ENCODE measurements around the gene AKAP10. TPM values are rescaled to one million over a fixed set of nuclear protein-coding genes. Genes with fewer than 3 reads are reported as not detected.

AKAP10 gene
- total and polyA plus RNA-seq, 12 donors: 3.7 to 17.0 (median 13.8) TPM

GRCh38 chr17:19880393-19880792 is 97.2 kb downstream of the AKAP10 start:
- ATAC-seq (no peak), DNase-seq (no peak)
- H3K36me3 ChIP-seq: no peaks in the 10 kb centered on the region
- no peak overlapping the region for H3K27ac ChIP-seq
- H3K9me3 ChIP-seq: no peaks in the 10 kb centered on the region
- TF ChIP-seq CTCF (IDR thresholded peaks at IDR 0.05): no peak
- WGBS, 2 donors: 82 to 89% methylated on average over 4 of the region's 4 CpGs
- no peak overlapping the region for H3K4me3 ChIP-seq
- H3K4me1 ChIP-seq: peaks cover 0 to 30% (median 0%) of the 10 kb centered on the region in 9 donors
- intact Hi-C loops (cut with DNase I): no loop called here
- H3K27me3 ChIP-seq: peaks cover 0 to 4% (median 2%) of the 10 kb centered on the region in 7 donors

GRCh38 chr17:19877364-19877945 is 100.2 kb downstream of the AKAP10 start:
- H3K9me3 ChIP-seq: no peaks in the 10 kb centered on the region
- H3K4me1 ChIP-seq: peaks cover 0 to 40% (median 0%) of the 10 kb centered on the region in 9 donors
- 52 to 54% methylated on average over 6 of the region's 6 CpGs for WGBS, 2 donors
- H3K27me3 ChIP-seq: peaks cover 0 to 4% (median 2%) of the 10 kb centered on the region in 7 donors
- H3K4me3 ChIP-seq: no peak overlapping the region
- ATAC-seq (no peak), DNase-seq (no peak)
- intact Hi-C loops (cut with DNase I): no loop called here
- H3K36me3 ChIP-seq: no peaks in the 10 kb centered on the region
- H3K27ac ChIP-seq: peak overlapping the region in 1 of 10 donors; percentile 71
- no peak for TF ChIP-seq CTCF (IDR thresholded peaks at IDR 0.05)

- H3K9me3 ChIP-seq: no peaks in the 10 kb centered on the region
- peaks cover 0 to 4% (median 2%) of the 10 kb centered on the region in 7 donors for H3K27me3 ChIP-seq
- no peak for TF ChIP-seq CTCF (IDR thresholded peaks at IDR 0.05)
- H3K4me3 ChIP-seq: no peak overlapping the region
- peaks cover 0 to 40% (median 0%) of the 10 kb centered on the region in 9 donors for H3K4me1 ChIP-seq
- peak overlapping the region in 1 of 10 donors; percentile 71 for H3K27ac ChIP-seq
- intact Hi-C loops (cut with DNase I): no loop called here
- DNase-seq (peak; percentile 34 to 60), ATAC-seq (peak; percentile 76 to 93 (median 84))
- 56 to 71% methylated on average over 13 of the region's 13 CpGs for WGBS, 2 donors
- H3K36me3 ChIP-seq: no peaks in the 10 kb centered on the region
These were observed 101.0 kb downstream of the AKAP10 start for GRCh38 chr17:19876529-19877161.

- intact Hi-C loops (cut with DNase I): no loop called here
- Histone ChIP-seq H3K4me3 (no peak overlapping the region), H3K27ac (no peak overlapping the region), H3K4me1 (peaks cover 0 to 37% (median 0%) of the 10 kb centered on the region in 9 donors), H3K36me3 (no peaks in the 10 kb centered on the region), H3K27me3 (peaks cover 0 to 3% (median 0%) of the 10 kb centered on the region in 7 donors), H3K9me3 (no peaks in the 10 kb centered on the region)
- DNase-seq: no peak
- no peak for ATAC-seq
- 87 to 92% methylated on average over 10 of the region's 10 CpGs for WGBS, 2 donors
- TF ChIP-seq CTCF (IDR thresholded peaks at IDR 0.05): no peak
These were observed 103.4 kb downstream of the AKAP10 start for GRCh38 chr17:19874256-19874655.
